Renal pelvis (tissue), 12 donors: ENCODE results near the gene ADAMTS8. TPM values are rescaled to one million over a fixed set of nuclear protein-coding genes. Genes with fewer than 3 reads are reported as not detected.

Experiments used
- DNase-seq: peaks from one replicate; pipeline ENCODE4 v3.0.0-alpha.2; 2013
- long read RNA-seq, 16 experiments: transcript quantifications; one replicate each; lab custom pipeline, GENCODE V29; 2026
- polyA plus RNA-seq, 3 donors: library from polyadenylated mRNA; unstranded; fragments of 120-200 nt; gene quantifications; one replicate each; pipeline ENCODE4 v1.2.1, GENCODE V29; 2013; ENCODE audit not compliant: insufficient read length in 3 of 3

ADAMTS8 gene, protein sequence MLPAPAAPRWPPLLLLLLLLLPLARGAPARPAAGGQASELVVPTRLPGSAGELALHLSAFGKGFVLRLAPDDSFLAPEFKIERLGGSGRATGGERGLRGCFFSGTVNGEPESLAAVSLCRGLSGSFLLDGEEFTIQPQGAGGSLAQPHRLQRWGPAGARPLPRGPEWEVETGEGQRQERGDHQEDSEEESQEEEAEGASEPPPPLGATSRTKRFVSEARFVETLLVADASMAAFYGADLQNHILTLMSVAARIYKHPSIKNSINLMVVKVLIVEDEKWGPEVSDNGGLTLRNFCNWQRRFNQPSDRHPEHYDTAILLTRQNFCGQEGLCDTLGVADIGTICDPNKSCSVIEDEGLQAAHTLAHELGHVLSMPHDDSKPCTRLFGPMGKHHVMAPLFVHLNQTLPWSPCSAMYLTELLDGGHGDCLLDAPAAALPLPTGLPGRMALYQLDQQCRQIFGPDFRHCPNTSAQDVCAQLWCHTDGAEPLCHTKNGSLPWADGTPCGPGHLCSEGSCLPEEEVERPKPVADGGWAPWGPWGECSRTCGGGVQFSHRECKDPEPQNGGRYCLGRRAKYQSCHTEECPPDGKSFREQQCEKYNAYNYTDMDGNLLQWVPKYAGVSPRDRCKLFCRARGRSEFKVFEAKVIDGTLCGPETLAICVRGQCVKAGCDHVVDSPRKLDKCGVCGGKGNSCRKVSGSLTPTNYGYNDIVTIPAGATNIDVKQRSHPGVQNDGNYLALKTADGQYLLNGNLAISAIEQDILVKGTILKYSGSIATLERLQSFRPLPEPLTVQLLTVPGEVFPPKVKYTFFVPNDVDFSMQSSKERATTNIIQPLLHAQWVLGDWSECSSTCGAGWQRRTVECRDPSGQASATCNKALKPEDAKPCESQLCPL
- 1 to 10 TPM; 2.8 to 3.8 (median 3.0) TPM for polyA plus RNA-seq
- long read RNA-seq, donor 1, result 0 reads
- long read RNA-seq, donor 2, full-length matches to known transcripts, result 2 of 2 reads
- long read RNA-seq, donor 2, partial matches to known transcripts, result 0 of 2 reads
- long read RNA-seq, donor 2, other reads (novel, unspliced or antisense), result 0 of 2 reads
- long read RNA-seq, donor 3, full-length matches to known transcripts, result 1 of 1 reads
- long read RNA-seq, donor 3, partial matches to known transcripts, result 0 of 1 reads
- long read RNA-seq, donor 3, other reads (novel, unspliced or antisense), result 0 of 1 reads
- long read RNA-seq, donor 4, result 0 reads
- long read RNA-seq, donor 5, result 0 reads
- long read RNA-seq, donor 6, result 0 reads
- long read RNA-seq, donor 7, result 0 reads
- long read RNA-seq, donor 8, result 0 reads
- long read RNA-seq, donor 9, full-length matches to known transcripts, result 2 of 2 reads
- long read RNA-seq, donor 9, partial matches to known transcripts, result 0 of 2 reads
- long read RNA-seq, donor 9, other reads (novel, unspliced or antisense), result 0 of 2 reads
- long read RNA-seq, donor 10, result 0 reads
- long read RNA-seq, donor 11, partial matches to known transcripts, result 19 of 19 reads
- long read RNA-seq, donor 11, other reads (novel, unspliced or antisense), result 0 of 19 reads
- long read RNA-seq, donor 12, full-length matches to known transcripts, result 4 of 4 reads
- long read RNA-seq, donor 12, partial matches to known transcripts, result 0 of 4 reads
- long read RNA-seq, donor 12, other reads (novel, unspliced or antisense), result 0 of 4 reads
- long read RNA-seq, donor 13, result 0 reads
- long read RNA-seq, donor 14, result 0 reads
- long read RNA-seq, donor 15, full-length matches to known transcripts, result 1 of 1 reads
- long read RNA-seq, donor 15, partial matches to known transcripts, result 0 of 1 reads
- long read RNA-seq, donor 15, other reads (novel, unspliced or antisense), result 0 of 1 reads
- long read RNA-seq, donor 16, result 0 reads

DNA sequence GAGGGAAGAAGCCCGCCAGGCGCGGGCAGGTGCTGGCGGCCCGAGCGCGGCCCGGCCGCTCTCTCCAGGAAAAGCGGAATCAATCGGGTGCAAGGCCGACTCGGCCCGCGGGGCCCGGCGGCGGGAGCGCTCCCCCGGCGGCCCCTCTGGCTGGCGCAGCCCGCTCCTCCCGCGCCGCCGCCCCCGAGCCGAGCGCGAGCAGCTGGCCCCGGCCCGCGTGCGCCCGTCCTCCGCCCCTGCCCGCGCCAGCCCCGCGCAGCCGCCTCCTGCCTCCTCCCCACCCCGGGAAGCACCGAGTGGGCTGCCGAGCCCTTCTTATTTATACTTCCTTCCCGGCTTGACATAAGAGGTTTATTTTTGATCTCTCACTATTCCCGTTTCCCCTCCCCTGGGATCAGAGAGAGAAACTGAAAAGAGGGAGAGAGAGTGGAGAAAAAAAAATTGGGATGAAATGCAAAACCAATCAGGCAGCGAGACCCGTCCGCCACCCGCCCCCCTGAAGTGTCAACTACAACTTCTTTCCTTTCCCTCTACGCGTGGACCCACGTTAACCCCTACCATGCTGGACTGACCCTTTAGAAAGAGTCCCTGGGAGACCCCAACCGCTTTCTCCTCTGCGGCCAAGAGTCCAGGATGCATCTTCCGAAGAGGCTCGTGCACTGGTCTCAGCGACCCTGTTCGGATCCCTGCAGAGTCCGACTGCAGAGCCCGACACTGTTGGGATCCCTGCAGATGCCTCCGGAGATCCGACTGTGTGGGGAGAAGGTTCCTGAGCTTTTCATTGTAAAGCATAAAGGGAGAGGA, at the start of gene ADAMTS8:
TSS of gene ADAMTS8 (minus strand) at position 294 of the 804 bp plus-strand sequence. CDS start 323 bp downstream, outside the sequence.
- DNase-seq, result no peak

DNA sequence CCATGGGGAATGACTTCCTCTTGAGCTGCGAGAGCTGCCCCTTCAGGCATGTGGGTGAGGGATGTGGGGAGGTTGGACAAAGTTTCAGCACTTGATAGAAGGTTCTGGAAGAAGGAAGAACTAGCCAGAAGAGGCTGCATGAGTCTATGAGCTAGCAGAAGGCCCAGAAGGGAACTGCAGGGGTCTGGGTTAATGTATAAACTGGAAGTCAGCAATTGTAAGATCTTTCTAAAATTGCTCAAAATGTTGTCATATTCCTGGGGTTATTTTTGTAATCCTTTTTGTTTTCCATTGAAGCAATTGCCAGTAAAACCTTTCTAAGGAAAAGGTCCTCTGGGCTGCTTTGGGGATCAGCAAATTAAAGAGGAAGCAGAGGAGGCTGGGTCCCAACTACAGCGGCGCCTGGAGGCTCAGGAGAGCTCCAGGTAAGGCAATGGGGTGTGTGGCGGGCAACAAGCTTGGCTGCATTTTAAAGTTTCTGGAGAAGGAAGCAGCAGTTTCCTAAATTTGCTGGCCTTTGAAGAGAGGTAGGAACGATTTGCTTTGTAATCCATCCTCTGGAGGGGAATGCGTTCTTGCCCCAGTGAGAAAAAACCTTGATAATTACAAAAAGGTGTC, 49.3 kb upstream of the ADAMTS8 start:
- DNase-seq, result no peak

DNA sequence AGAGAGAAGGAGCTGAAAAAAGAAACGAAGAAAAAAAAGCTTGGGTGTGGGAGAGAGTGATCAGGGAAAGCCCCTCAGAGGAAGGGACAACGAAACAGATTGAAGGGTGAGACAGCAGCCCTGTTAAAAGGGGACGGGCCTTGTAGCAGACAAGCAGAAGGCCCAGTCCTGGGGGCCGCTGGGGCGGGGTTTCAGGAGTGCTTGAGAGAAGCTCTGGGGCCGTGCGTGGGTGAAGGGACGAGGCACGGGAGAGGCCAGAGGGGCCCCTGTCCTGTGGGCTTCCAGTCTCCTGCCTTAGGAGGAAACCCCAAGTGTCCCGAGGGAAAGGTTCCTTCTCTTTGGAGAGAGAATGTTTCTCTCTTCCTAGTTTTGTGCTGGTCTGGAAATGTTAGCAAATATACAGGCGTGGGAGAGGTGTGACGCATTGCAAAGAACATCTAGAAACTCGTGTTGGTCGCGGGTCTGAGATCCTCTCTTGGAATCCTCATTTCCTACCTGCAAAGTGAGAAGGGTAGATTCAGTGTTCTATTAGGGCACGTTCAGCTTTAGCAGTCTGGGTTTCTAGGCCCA, 48.6 kb upstream of the ADAMTS8 start:
- DNase-seq, result no peak

DNA sequence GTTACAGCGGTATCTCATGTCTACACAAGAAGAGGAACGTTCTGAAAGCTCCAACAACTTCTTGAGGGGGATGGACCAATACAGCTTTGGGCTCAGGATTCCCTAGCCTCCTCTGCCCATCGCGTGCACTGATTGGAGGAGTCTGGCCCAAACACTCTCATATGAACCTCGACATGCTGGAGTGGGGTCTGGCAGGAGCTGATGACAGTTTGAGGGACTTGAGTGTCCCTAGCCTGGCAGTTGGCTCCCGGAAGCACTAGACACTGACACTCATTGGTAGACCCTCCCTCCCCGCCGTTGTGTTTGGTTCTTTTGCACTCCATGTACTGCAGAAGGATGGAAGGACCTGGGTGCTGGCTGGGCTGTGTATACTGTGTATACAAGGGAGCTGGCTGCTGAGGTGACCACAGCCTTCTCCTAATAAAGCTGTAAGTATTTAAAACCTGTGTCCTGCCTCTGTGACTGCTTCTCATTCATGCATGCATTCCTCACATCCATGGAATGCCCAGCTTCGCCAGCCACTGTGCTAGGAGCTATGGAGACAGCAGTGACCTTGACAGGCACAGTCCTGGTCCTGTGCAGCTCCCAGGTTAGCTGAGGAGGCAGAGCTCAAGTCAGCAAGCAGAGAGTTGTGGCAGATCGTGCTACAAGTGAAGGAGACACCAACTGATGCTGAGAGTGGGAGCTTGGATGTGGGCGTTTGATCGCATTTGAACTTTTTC, 48.0 kb upstream of the ADAMTS8 start:
- no peak for DNase-seq

DNA sequence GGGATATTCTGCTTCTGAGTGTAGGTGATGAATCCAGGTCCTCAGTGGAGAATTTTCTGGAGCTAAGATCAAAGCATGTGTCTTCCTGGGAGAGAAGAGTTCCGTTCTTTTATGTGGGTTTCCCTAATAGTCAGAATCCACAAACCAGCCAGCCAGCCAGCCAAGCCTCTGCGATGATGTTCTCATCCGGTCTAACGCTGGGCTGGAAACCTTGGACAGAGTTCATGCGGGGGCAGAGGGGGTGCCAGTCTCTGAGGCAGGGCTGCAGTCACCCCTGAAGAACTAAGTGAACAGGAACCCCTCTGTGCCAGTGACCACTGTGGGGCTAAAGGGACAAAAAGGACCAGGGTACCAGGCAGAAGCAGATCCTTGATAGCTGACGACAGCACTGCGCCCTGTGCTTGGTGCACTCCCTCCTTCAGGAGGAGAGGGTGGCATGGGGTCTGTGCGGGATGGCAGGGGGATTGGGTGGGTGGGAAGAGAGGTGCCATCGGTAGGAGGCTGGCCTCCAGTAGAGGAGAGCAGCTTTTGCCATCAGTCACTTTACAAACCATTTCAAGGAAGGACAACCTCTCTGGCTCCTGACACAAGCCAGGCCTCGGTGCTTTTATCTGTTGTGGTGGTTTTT, 47.1 kb upstream of the ADAMTS8 start:
- DNase-seq, result no peak

DNA sequence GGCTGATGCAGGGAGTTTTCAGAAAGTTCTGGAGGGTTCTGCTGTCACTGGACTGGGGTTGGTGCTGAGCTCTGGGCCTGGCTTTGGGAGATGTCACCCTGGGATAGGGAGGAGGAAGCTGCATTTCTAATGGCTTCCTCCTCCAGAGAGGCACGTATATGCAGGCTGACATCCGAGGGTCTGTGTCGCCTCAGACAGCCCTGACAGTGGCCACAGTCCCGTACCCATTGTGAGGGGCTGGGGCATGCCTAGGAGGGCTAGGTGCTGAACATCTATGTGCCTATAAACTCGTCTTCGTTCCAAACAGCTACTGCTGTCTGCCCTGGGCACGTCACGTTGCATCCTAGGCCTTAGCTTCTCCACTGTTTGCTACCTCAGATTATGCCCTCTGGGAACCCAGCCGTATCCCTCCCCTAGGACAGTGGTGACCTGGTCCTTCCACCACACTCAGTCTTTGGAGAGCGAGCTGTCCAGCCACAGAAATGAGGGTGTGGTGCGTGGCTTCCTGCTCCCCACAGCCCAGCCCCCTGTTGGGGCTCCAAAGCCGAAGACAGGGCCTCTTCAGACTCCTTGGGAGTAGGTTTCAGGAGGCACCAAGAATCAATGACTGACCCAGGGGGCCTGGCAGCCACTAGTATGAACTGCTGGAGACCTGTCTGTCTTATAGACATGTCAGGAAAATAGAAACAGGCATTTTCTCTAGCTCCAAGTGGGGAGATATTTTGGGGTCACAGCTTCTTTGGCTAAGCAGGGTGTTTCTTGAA, 46.4 kb upstream of the ADAMTS8 start:
- DNase-seq, result no peak

GRCh38 chr11:130473795-130474377, 45.5 kb upstream of the ADAMTS8 start:
- no peak for DNase-seq

GRCh38 chr11:130473056-130473794, 44.8 kb upstream of the ADAMTS8 start:
- no peak for DNase-seq

DNA sequence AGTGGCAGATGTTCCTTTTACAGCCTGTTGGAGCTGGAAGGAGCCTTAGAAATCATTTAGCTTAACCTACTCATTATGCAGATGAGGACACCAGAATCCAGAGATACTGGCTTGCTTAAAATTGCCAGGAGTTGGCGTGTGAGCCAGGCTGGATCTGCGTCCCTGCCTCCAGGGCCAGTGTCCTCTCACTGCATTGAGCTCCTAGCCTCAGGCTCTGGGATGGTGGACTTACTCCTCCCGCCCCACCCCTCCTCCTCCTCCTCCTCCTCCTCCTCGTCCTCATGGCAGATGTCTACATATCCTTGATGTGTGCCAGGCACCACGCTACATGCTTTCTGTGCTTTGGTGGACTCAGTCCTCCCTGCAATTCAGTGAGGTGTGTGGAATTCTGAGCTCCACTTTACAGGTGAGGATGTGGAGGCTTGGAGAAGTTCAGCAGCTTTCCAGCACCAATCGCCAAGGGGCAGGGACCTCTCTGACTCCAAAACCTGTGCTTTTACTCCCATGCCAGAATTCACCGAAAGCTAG, 44.1 kb upstream of the ADAMTS8 start:
- no peak for DNase-seq

- no peak for DNase-seq
Observed at GRCh38 chr11:130471731-130472433, 43.5 kb upstream of the ADAMTS8 start.

- DNase-seq, result no peak
Observed at GRCh38 chr11:130470832-130471706, 42.7 kb upstream of the ADAMTS8 start.

DNA sequence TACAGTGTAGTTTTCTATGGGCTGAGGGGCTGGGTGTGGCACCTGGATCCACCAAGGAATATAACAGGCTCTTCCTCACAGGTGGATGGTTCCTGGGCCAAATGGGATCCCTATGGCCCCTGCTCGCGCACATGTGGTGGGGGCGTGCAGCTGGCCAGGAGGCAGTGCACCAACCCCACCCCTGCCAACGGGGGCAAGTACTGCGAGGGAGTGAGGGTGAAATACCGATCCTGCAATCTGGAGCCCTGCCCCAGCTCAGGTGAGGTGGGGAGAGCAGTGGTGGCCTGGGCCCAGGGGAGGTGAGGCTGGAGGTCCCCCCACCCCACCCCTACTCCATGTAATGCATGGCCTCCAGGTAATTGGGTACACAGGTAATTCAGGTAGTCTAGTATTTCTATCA, 40.8 kb upstream of the ADAMTS8 start:
- DNase-seq, result no peak

GRCh38 chr11:130467116-130467900, 38.9 kb upstream of the ADAMTS8 start:
- DNase-seq, result no peak
